A673 (cell line): ENCODE data around the gene SMURF1. TPM values are rescaled to one million over a fixed set of nuclear protein-coding genes. Genes with fewer than 3 reads are reported as not detected.

ENCODE experiments used
- BruUV-seq: library from RNA; stranded (reverse); fragments of 400-500 nt; replicated peaks from 2 replicates; lab custom pipeline; 2021; lab: Mats Ljungman, UMichigan
- CTCF ChIA-PET: fragments of 300-600 bp; sonication (Branson Sonifier 250); formaldehyde crosslinking; loops from one replicate; lab custom pipeline; 2022; ENCODE audit warnings: antibody characterized with exemption; lab: Charles Lee
- POLR2A ChIA-PET: fragments of 300-600 bp; sonication (Branson Sonifier 250); formaldehyde crosslinking; loops from one replicate; lab custom pipeline; 2022; ENCODE audit warnings: antibody characterized with exemption; ENCODE audit not compliant: low non-redundant PET; lab: Charles Lee
- DNase-seq: peaks from one replicate; pipeline ENCODE4 v3.0.0-alpha.2; 2015; ENCODE audit warnings: low spot score
- H3K27ac ChIP-seq: fragments of 200-600 bp; sonication (generic); 2 replicates; pipeline ENCODE4 v1.5.1; 2016; ENCODE audit warnings: mixed run types, low read depth, mild to moderate bottlenecking, mixed read lengths, antibody characterized with exemption, low read length; ENCODE audit not compliant: poor library complexity, severe bottlenecking
- H3K27me3 ChIP-seq: fragments of 200-600 bp; sonication (generic); replicated peaks from 2 replicates; pipeline ENCODE4 v1.6.1; 2017; ENCODE audit warnings: mixed run types, low read depth, mild to moderate bottlenecking, mixed read lengths, antibody characterized with exemption, low read length; ENCODE audit not compliant: insufficient read depth, poor library complexity
- H3K36me3 ChIP-seq: fragments of 200-600 bp; sonication (generic); 2 replicates; pipeline ENCODE4 v1.6.1; 2016; ENCODE audit warnings: mixed run types, mild to moderate bottlenecking, mixed read lengths, antibody characterized with exemption, low read length; ENCODE audit not compliant: insufficient read depth, poor library complexity, severe bottlenecking
- H3K4me1 ChIP-seq: fragments of 200-600 bp; sonication (generic); 2 replicates; pipeline ENCODE4 v1.6.1; 2017; ENCODE audit warnings: mixed run types, mild to moderate bottlenecking, mixed read lengths, antibody characterized with exemption, low read length; ENCODE audit not compliant: insufficient read depth, poor library complexity, severe bottlenecking
- H3K4me3 ChIP-seq: fragments of 200-600 bp; sonication (generic); 2 replicates; pipeline ENCODE4 v1.5.1; 2016; ENCODE audit warnings: low read depth, mixed run types, mild to moderate bottlenecking, mixed read lengths, low read length; ENCODE audit not compliant: poor library complexity, severe bottlenecking
- H3K9me3 ChIP-seq: fragments of 200-600 bp; sonication (generic); 2 replicates; pipeline ENCODE4 v1.6.1; 2016; ENCODE audit warnings: mixed run types, low read depth, mild to moderate bottlenecking, mixed read lengths, antibody characterized with exemption, low read length; ENCODE audit not compliant: poor library complexity, severe bottlenecking
- EZH2 ChIP-seq: fragments of 200-600 bp; sonication (generic); IDR thresholded peaks from 2 replicates; pipeline ENCODE4 v1.6.1; 2017; ENCODE audit warnings: borderline replicate concordance, low read depth, mild to moderate bottlenecking, mixed read lengths, antibody characterized with exemption, low read length; ENCODE audit not compliant: poor library complexity, severe bottlenecking
- intact Hi-C: fragments of 100-400 bp; cut with micrococcal nuclease; formaldehyde crosslinking; loops from one replicate; pipeline ENCODE4 v1.10.0; 2022; ENCODE audit not compliant: unreplicated experiment
- total RNA-seq: library from RNA; stranded (reverse); gene quantifications from 2 replicates; pipeline ENCODE4 v1.2.3, GENCODE V29; 2021
- TF ChIP-seq, protein P1 (sequence below): fragments of 300-800, 200-600 bp; sonication (generic); conservative IDR thresholded peaks from 2 replicates; pipeline ENCODE4 v1.5.1; 2017; ENCODE audit warnings: low read depth, mild to moderate bottlenecking, antibody characterized with exemption, low read length, moderate library complexity, mixed read lengths

SMURF1 gene
- total RNA-seq, 1 experiment from 2014 or later: 16.5 TPM

GRCh38 chr7:99024066-99024465, 119.8 kb downstream of the SMURF1 start:
- no peak for DNase-seq
- BruUV-seq: no TSS peak
- H3K36me3 ChIP-seq: peaks cover 26% of the 10 kb centered on the region
- ChIA-PET CTCF (no interaction called here), POLR2A (no interaction called here)
- TF ChIP-seq, protein P1, sequence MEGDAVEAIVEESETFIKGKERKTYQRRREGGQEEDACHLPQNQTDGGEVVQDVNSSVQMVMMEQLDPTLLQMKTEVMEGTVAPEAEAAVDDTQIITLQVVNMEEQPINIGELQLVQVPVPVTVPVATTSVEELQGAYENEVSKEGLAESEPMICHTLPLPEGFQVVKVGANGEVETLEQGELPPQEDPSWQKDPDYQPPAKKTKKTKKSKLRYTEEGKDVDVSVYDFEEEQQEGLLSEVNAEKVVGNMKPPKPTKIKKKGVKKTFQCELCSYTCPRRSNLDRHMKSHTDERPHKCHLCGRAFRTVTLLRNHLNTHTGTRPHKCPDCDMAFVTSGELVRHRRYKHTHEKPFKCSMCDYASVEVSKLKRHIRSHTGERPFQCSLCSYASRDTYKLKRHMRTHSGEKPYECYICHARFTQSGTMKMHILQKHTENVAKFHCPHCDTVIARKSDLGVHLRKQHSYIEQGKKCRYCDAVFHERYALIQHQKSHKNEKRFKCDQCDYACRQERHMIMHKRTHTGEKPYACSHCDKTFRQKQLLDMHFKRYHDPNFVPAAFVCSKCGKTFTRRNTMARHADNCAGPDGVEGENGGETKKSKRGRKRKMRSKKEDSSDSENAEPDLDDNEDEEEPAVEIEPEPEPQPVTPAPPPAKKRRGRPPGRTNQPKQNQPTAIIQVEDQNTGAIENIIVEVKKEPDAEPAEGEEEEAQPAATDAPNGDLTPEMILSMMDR: no peak
- no peak for TF ChIP-seq EZH2
- intact Hi-C loops: loop anchor here (10.0 kb wide), 1 partner anchor 59 kb away; no protein-coding TSS in a partner anchor
- no peak overlapping the region for H3K4me3 ChIP-seq
- H3K27me3 ChIP-seq: no peaks in the 10 kb centered on the region
- H3K27ac ChIP-seq: no peak overlapping the region
- H3K9me3 ChIP-seq: no peaks in the 10 kb centered on the region
- peaks cover 14% of the 10 kb centered on the region for H3K4me1 ChIP-seq

DNA sequence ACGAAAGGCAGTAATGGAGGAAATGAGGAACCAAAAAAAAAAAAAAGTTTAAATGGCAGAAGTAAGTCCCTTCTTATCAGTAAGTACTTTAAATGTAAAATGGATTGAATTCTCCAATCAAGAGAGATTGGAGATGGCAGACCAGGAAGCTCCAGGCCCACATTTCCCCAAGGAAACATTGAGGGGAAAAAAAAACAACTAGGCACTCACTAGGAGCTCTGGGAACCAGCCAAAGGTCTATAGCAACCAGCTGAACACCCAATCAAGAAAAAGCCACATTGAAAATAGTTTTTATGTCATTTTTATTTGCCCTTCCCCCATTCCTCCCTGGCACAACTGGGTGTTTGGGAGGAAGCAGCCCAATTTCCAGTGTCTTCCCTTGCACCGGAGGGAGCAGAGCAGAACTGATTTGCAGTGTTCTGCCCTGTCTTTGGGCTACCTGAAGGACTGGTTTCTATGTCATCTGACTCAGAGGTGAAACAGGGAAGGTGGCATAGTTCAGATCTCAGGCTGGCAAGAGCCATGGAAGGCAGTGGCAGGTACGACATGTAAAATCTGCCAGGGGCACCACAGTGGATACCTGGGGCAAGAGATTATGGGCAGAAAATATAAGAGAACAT, 121.9 kb downstream of the SMURF1 start:
- no TSS peak for BruUV-seq
- DNase-seq: peak; percentile 72
- intact Hi-C loops: loop anchor here (10.0 kb wide), 1 partner anchor 57 kb away; no protein-coding TSS in a partner anchor
- Histone ChIP-seq H3K36me3 (peaks cover 10% of the 10 kb centered on the region), H3K27me3 (no peaks in the 10 kb centered on the region), H3K9me3 (no peaks in the 10 kb centered on the region), H3K4me3 (no peak overlapping the region), H3K4me1 (peaks cover 14% of the 10 kb centered on the region), H3K27ac (peak overlapping the region; percentile 22)
- POLR2A ChIA-PET: no interaction called here
- TF ChIP-seq EZH2: no peak
- TF ChIP-seq, protein P1: no peak
- CTCF ChIA-PET: no interaction called here

DNA sequence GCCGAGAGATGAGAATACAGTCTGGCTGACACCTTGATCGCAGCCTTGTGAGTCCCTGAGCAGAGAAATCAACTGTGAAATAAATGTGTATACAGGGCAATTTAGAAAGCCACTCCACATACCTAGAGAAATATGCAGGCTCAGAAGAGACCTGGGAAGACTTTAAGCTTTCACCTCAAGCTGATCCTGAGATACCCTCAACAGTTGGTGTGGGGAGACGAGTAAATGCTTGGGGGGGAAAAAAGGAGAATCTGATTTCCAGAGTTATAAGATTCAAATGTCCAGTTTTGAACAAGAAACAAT, 123.5 kb downstream of the SMURF1 start:
- ChIA-PET POLR2A (no interaction called here), CTCF (no interaction called here)
- H3K4me1 ChIP-seq: peaks cover 14% of the 10 kb centered on the region
- no peaks in the 10 kb centered on the region for H3K9me3 ChIP-seq
- H3K27me3 ChIP-seq: no peaks in the 10 kb centered on the region
- H3K36me3 ChIP-seq: peaks cover 10% of the 10 kb centered on the region
- no peak for DNase-seq
- no peak for TF ChIP-seq EZH2
- TF ChIP-seq, protein P1: no peak
- H3K4me3 ChIP-seq: no peak overlapping the region
- H3K27ac ChIP-seq: no peak overlapping the region
- intact Hi-C loops: loop anchor here (10.0 kb wide), 1 partner anchor 56 kb away; no protein-coding TSS in a partner anchor
- no TSS peak for BruUV-seq
